Measurements from ENCODE around the gene ZDHHC1.
A peak's percentile ranks its signal among the peaks of the same experiment; 100 is the strongest.

The ZDHHC1 gene

DNA sequence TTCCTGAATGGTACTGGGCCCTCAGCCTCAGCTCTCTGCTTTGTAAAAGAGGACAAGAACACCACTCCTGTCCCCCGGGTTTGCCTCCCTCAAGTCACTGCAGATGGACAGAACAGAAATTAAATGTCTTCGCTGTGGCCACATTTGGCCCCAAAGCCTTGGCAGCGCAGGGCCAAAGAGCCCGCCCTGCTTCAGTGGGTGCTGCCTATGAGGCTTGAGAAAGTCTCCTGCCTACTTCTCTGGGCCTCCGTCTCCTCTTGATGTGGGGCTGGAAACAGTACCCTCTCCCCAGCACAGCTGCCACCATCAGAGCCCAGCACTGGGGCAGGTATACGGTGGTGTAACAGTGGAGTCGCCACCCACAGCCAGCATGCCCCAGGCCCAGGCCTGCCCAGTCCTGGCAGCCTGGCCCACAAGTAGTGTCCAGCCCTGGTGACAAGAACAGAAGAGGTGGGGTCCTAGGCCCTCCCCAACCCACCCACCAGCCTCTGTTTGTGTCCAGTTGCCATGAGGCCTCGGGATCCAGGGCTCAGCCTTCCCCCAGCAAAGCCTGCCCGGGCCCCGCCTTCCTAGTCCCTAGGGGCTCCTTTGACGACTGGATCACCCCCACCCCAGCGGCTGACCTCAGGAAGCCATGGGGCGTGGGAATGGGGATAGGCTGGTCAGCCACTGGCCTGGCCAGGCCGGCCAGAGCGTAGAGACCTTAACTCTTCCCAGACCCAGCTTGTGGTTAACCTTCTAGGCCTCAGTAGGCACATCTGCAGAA is 19.1 kb downstream of the ZDHHC1 start:
- H3K27ac ChIP-seq = peak overlapping the region; percentile 30 to 46
- no peaks in the 10 kb centered on the region for H3K9me3 ChIP-seq
- TF ChIP-seq, protein P1, sequence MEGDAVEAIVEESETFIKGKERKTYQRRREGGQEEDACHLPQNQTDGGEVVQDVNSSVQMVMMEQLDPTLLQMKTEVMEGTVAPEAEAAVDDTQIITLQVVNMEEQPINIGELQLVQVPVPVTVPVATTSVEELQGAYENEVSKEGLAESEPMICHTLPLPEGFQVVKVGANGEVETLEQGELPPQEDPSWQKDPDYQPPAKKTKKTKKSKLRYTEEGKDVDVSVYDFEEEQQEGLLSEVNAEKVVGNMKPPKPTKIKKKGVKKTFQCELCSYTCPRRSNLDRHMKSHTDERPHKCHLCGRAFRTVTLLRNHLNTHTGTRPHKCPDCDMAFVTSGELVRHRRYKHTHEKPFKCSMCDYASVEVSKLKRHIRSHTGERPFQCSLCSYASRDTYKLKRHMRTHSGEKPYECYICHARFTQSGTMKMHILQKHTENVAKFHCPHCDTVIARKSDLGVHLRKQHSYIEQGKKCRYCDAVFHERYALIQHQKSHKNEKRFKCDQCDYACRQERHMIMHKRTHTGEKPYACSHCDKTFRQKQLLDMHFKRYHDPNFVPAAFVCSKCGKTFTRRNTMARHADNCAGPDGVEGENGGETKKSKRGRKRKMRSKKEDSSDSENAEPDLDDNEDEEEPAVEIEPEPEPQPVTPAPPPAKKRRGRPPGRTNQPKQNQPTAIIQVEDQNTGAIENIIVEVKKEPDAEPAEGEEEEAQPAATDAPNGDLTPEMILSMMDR (IDR thresholded peaks at IDR 0.05) = no peak
- H3K4me1 ChIP-seq = peaks cover 0 to 69% (median 41%) of the 10 kb centered on the region in 4 donors
- peaks cover 0 to 72% of the 10 kb centered on the region in 2 donors for H3K27me3 ChIP-seq
- no peak for DNase-seq
- H3K4me3 ChIP-seq = no peak overlapping the region
- intact Hi-C loops (cut with DNase I; ENCODE audit: low total_unique reads) = no loop called here
- H3K36me3 ChIP-seq = peaks cover 0 to 11% (median 0%) of the 10 kb centered on the region in 3 donors

DNA sequence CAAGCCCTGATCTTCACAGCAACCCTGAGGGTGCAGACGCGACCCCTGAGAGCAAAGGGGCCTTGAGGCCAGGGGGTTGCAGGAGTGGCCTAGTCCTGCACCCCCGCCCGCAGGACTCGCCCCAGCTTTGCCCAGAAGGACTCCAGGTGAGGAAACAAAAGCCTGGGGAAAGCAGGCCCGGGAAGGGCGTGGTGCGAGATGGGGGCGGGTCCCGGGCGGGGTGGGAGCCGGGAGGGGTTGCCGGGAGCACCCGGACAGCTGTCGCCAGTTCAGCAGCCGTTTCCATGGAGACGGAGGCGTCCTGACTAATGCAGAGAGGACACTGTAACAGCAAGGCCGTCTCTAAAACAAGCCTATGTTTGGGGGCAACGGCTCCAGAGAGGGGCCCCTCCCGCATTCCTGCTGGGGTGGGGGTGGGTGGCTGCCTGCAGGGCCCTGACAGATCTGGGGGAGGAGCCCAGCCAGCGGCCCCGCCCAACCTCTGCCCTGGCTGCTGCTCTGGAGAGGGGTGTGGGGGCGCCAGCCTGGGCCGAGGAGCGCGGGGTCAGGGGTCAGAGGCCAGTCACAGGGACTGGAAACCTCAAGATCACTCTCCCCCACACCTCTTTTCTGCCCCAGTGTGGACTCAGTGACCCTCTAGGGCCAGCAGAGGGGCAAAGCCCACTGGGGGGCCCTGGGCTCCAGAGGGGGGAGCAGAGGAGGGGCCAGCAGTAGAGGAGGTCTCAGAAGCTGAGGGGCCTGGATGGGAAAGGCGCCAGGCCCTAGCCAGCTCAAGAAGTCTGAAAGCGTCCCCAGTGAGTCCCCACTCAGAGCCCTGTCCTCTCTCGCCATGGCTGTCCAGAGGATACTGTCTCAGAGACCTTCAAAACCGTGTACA is 19.9 kb downstream of the ZDHHC1 start:
- peak overlapping the region; percentile 30 to 46 for H3K27ac ChIP-seq
- H3K27me3 ChIP-seq = peaks cover 0 to 80% of the 10 kb centered on the region in 2 donors
- no peak overlapping the region for H3K4me3 ChIP-seq
- intact Hi-C loops (cut with DNase I; ENCODE audit: low total_unique reads) = no loop called here
- no peaks in the 10 kb centered on the region for H3K9me3 ChIP-seq
- peak; percentile 73 to 76 for DNase-seq
- TF ChIP-seq, protein P1 (IDR thresholded peaks at IDR 0.05) = no peak
- H3K4me1 ChIP-seq = peaks cover 0 to 71% (median 41%) of the 10 kb centered on the region in 4 donors
- H3K36me3 ChIP-seq = peaks cover 0 to 10% (median 0%) of the 10 kb centered on the region in 3 donors

DNA sequence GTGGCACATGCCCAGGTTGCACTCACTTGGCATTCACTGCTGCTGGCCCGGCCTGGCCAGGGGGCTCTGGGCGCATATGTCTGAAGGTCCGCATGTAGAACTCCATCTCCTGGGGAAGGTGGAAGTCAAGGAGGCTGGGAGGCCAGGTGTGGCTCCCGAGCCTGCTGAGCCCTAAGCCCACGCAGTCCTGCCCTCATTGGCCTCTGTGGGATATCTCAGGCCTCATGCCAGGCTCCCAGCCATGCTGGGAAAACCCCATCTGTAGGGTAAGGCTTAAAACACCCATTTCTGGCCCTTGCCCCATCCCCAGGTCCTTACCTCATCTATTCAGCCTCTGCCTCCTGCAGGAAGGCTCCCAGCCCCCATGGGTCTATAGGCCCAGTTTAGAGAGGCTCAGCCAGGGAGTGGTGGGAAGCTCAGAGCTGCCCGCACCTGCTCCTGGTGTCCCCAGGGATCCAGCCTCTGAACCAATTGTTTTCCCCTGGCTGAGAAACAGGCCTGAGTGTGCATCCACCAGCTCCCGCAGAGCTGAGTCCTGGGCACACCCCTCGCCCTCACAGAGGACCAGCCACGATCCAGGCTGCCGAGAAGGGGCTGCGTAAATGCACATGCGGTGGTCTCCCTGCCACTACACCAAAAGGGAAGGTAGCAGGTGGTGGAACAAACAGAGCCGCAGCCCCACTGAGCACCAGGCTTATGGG is 20.7 kb downstream of the ZDHHC1 start:
- TF ChIP-seq, protein P1 (IDR thresholded peaks at IDR 0.05) = no peak
- H3K36me3 ChIP-seq = peaks cover 0 to 2% (median 0%) of the 10 kb centered on the region in 3 donors
- intact Hi-C loops (cut with DNase I; ENCODE audit: low total_unique reads) = no loop called here
- H3K9me3 ChIP-seq = no peaks in the 10 kb centered on the region
- H3K27ac ChIP-seq = no peak overlapping the region
- H3K27me3 ChIP-seq = peaks cover 0 to 88% of the 10 kb centered on the region in 2 donors
- peaks cover 0 to 74% (median 41%) of the 10 kb centered on the region in 4 donors for H3K4me1 ChIP-seq
- DNase-seq = no peak
- no peak overlapping the region for H3K4me3 ChIP-seq

DNA sequence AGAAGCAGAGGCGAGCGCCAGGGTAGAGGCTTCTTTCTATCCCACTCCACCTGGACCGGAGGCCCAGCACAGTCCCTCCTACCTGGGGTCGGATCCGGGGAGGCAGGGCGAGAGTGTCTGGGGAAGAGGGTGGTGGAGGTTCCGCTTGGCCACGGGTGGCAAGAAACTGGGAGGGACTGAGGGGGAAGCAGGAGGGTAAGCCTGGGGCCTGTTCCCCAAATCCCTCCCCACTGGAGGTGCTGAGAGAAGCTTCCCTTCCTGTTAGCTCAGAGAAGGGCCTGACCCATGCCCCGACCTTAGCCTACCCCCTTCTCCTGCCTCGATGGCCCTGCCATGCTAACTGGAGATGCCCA is 21.2 kb downstream of the ZDHHC1 start:
- DNase-seq = no peak
- Histone ChIP-seq H3K4me3 (no peak overlapping the region), H3K9me3 (no peaks in the 10 kb centered on the region), H3K4me1 (peaks cover 0 to 74% (median 41%) of the 10 kb centered on the region in 4 donors), H3K27me3 (peaks cover 0 to 88% of the 10 kb centered on the region in 2 donors), H3K27ac (no peak overlapping the region), H3K36me3 (no peaks in the 10 kb centered on the region)
- TF ChIP-seq, protein P1 (IDR thresholded peaks at IDR 0.05) = no peak
- intact Hi-C loops (cut with DNase I; ENCODE audit: low total_unique reads) = no loop called here
